ENCODE data around the gene NAALADL2. TPM values are rescaled to one million over a fixed set of nuclear protein-coding genes. Genes with fewer than 3 reads are reported as not detected.

NAALADL2 gene
- total and polyA plus RNA-seq, 9 of the 15 experiments (the other 6 are each of a cell fraction or from before 2014, with no cell fraction given), result 0.29 to 1.1 (median 0.79) TPM; not detected in 1

DNA sequence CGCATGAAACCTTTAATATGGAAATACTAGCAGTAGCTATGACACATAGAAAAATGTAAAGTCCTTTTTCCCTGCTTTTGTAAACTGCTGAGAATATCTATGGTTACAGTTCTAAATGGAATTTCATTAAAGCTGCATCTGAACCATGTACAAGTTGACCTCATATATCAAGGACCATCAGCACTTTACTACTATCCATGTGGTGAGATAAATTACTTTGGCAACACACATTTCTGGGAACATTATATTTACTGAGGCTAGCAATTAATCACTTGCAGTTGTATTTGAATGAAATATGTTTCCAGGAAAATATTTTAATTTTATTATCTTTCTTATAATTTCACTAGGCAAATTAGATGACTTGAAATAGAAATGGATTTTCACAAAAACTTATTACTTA is 545.5 kb downstream of the NAALADL2 start (continued):
- TF ChIP-seq, protein P1, sequence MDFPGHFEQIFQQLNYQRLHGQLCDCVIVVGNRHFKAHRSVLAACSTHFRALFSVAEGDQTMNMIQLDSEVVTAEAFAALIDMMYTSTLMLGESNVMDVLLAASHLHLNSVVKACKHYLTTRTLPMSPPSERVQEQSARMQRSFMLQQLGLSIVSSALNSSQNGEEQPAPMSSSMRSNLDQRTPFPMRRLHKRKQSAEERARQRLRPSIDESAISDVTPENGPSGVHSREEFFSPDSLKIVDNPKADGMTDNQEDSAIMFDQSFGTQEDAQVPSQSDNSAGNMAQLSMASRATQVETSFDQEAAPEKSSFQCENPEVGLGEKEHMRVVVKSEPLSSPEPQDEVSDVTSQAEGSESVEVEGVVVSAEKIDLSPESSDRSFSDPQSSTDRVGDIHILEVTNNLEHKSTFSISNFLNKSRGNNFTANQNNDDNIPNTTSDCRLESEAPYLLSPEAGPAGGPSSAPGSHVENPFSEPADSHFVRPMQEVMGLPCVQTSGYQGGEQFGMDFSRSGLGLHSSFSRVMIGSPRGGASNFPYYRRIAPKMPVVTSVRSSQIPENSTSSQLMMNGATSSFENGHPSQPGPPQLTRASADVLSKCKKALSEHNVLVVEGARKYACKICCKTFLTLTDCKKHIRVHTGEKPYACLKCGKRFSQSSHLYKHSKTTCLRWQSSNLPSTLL (IDR thresholded peaks at IDR 0.05), result no peak

DNA sequence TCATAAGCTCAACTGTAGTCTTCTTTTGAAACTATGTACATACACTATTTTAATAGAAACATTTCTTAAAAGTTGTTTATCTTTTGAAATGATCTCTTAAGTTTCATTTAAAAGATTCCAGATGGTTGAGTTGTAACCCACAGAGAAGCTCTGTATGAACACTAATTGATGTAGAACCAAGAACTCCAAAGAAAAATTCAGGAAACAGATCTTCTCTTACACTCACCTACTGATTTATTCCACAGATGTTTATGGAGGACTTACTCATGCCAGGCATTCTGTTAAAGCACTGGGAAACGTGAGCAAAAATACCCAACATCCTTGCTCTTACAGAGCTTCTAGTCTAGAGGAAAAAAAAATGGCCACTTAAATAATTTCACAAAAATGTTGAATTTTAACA is 551.1 kb downstream of the NAALADL2 start:
- in situ Hi-C loops (cut with MboI) (no loop called here), intact Hi-C loops (cut with micrococcal nuclease) (no loop called here)
- no TSS peak for BruUV-seq (replicated peaks)
- Histone ChIP-seq H4K20me1 (replicated peaks; ENCODE audit: control insufficient read depth, insufficient read depth, low read length) (no peaks in the 10 kb centered on the region), H3K27me3 (ENCODE audit: control insufficient read depth in 2 of 2, insufficient read depth in 2 of 2, low read length in 2 of 2) (no peaks in the 10 kb centered on the region), H3K4me1 (replicated peaks in 1 of 2; ENCODE audit: control insufficient read depth in 2 of 2, insufficient read depth in 2 of 2, low read length in 2 of 2) (no peaks in the 10 kb centered on the region), H2AFZ (ENCODE audit: low read depth, low read length) (no peak overlapping the region), H3K4me2 (ENCODE audit: insufficient read depth, low read length) (no peak overlapping the region), H3K79me2 (ENCODE audit: control insufficient read depth, insufficient read depth, low read length) (no peaks in the 10 kb centered on the region), H3K4me3 (no peak overlapping the region), H3K9ac (ENCODE audit: insufficient read depth in 1 of 2, low read depth in 2 of 2, low read length in 2 of 2) (no peak overlapping the region), H3K36me3 (ENCODE audit: control insufficient read depth, insufficient read depth, low read length) (no peaks in the 10 kb centered on the region), H3K9me1 (ENCODE audit: control insufficient read depth, insufficient read depth, low read length) (no peaks in the 10 kb centered on the region), H3K27ac (ENCODE audit: extremely low read depth, low read depth, low read length) (no peak overlapping the region), H3K9me3 (replicated peaks; ENCODE audit: control insufficient read depth, insufficient read depth, low read depth, low read length) (no peaks in the 10 kb centered on the region)
- DNase-seq (ENCODE audit: extremely low read depth in 1 of 4, low spot score in 3 of 4) (no peak), ATAC-seq (no peak), FAIRE-seq (no peak)
- POLR2A ChIA-PET, result no interaction called here
- CTCF ChIA-PET (ENCODE audit: low intra/inter-chr PET ratio), result no interaction called here
- WGBS (ENCODE audit: insufficient coverage, low coverage, missing lambda C conversion rate), result 0% methylated on average over 1 of the region's 1 CpG
- TF ChIP-seq PTTG1 (tag; IDR thresholded peaks at IDR 0.05; ENCODE audit: low read depth), result no peak
- no peak for TF ChIP-seq RCOR1 (IDR thresholded peaks at IDR 0.05; ENCODE audit: borderline replicate concordance in 1 of 2, low read depth in 2 of 2, low read length in 2 of 2)
- no peak for TF ChIP-seq LARP7 (IDR thresholded peaks at IDR 0.05)
- TF ChIP-seq NR2C1 (IDR thresholded peaks at IDR 0.05), result no peak
- no peak for TF ChIP-seq NR2C1 (tag; IDR thresholded peaks at IDR 0.05)
- no peak for TF ChIP-seq ZNF830 (CRISPR knock-in tag; IDR thresholded peaks at IDR 0.05)
- TF ChIP-seq, protein P2, sequence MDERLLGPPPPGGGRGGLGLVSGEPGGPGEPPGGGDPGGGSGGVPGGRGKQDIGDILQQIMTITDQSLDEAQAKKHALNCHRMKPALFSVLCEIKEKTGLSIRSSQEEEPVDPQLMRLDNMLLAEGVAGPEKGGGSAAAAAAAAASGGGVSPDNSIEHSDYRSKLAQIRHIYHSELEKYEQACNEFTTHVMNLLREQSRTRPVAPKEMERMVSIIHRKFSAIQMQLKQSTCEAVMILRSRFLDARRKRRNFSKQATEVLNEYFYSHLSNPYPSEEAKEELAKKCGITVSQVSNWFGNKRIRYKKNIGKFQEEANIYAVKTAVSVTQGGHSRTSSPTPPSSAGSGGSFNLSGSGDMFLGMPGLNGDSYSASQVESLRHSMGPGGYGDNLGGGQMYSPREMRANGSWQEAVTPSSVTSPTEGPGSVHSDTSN (CRISPR knock-in tag; IDR thresholded peaks at IDR 0.05; ENCODE audit: low read depth), result no peak
- TF ChIP-seq, protein P2 (tag; conservative IDR thresholded peaks at IDR 0.05; ENCODE audit: low read depth), result no peak
- no peak for TF ChIP-seq KAT2B (IDR thresholded peaks at IDR 0.05; ENCODE audit: low read depth, low read length)
- TF ChIP-seq, protein P3, sequence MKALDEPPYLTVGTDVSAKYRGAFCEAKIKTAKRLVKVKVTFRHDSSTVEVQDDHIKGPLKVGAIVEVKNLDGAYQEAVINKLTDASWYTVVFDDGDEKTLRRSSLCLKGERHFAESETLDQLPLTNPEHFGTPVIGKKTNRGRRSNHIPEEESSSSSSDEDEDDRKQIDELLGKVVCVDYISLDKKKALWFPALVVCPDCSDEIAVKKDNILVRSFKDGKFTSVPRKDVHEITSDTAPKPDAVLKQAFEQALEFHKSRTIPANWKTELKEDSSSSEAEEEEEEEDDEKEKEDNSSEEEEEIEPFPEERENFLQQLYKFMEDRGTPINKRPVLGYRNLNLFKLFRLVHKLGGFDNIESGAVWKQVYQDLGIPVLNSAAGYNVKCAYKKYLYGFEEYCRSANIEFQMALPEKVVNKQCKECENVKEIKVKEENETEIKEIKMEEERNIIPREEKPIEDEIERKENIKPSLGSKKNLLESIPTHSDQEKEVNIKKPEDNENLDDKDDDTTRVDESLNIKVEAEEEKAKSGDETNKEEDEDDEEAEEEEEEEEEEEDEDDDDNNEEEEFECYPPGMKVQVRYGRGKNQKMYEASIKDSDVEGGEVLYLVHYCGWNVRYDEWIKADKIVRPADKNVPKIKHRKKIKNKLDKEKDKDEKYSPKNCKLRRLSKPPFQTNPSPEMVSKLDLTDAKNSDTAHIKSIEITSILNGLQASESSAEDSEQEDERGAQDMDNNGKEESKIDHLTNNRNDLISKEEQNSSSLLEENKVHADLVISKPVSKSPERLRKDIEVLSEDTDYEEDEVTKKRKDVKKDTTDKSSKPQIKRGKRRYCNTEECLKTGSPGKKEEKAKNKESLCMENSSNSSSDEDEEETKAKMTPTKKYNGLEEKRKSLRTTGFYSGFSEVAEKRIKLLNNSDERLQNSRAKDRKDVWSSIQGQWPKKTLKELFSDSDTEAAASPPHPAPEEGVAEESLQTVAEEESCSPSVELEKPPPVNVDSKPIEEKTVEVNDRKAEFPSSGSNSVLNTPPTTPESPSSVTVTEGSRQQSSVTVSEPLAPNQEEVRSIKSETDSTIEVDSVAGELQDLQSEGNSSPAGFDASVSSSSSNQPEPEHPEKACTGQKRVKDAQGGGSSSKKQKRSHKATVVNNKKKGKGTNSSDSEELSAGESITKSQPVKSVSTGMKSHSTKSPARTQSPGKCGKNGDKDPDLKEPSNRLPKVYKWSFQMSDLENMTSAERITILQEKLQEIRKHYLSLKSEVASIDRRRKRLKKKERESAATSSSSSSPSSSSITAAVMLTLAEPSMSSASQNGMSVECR (CRISPR knock-in tag; IDR thresholded peaks at IDR 0.05), result no peak
- no peak for TF ChIP-seq CBFA2T3 (IDR thresholded peaks at IDR 0.05)
- TF ChIP-seq ETS2 (tag; IDR thresholded peaks at IDR 0.05; ENCODE audit: borderline replicate concordance, poor library complexity, severe bottlenecking), result no peak
- TF ChIP-seq ZNF146 (CRISPR knock-in tag; IDR thresholded peaks at IDR 0.05; ENCODE audit: unreplicated experiment), result no peak
